ENCODE data around the gene CFDP1.

GRCh38 chr16:75279305-75279704, 154.0 kb downstream of the CFDP1 start:
- TF ChIP-seq CTCF (IDR thresholded peaks at IDR 0.05; ENCODE audit: low read length), result no peak
- no peak for TF ChIP-seq EZH2 (IDR thresholded peaks at IDR 0.05; ENCODE audit: borderline replicate concordance, low read length)

Measured in OCI-LY1 (cell line).